Effector CD8-positive, alpha-beta T cell (primary cell): ENCODE measurements around the gene SYCE1L.
"Not testable (repeated sequence)": the region's sequence is repeated elsewhere in the genome, so short reads cannot be mapped to it uniquely, and the experiment has no call there.

Experiments
- DNase-seq: peaks from one replicate; lab custom pipeline; 2025; lab: John Stamatoyannopoulos, UW
- total RNA-seq, 4 experiments: gene quantifications; one replicate each; lab custom pipeline; 2026; lab: John Stamatoyannopoulos, UW

The SYCE1L gene, protein sequence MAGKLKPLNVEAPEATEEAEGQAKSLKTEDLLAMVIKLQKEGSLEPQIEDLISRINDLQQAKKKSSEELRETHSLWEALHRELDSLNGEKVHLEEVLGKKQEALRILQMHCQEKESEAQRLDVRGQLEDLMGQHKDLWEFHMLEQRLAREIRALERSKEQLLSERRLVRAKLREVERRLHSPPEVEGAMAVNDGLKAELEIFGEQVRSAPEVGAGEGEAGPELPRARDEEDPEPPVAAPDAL
- total RNA-seq: 3.3 to 4.5 (median 3.8) reads per million in 4 experiments

DNA sequence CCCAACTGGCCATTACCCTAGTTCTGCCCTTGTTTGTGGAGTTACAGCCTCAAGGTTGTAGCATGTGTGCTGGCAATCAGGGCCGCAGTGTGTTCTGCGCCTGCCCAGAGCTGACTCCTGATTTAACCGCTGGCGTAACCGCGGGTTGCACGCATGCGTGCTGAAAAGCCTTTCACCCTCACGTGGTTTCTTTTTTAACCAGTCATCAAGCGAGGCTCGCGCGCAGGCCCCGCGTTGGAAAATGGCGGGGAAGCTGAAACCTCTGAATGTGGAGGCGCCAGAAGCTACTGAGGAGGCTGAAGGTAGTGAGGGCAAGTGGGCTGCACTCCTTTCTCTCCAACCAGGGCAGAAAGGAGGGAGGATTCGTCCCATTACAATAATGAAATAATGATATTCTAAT lies at the start of gene SYCE1L:
TSS of gene SYCE1L (plus strand) at position 198 of the 400 bp plus-strand sequence. CDS start at position 242, 44 bp downstream.
- DNase-seq: no peak

DNA sequence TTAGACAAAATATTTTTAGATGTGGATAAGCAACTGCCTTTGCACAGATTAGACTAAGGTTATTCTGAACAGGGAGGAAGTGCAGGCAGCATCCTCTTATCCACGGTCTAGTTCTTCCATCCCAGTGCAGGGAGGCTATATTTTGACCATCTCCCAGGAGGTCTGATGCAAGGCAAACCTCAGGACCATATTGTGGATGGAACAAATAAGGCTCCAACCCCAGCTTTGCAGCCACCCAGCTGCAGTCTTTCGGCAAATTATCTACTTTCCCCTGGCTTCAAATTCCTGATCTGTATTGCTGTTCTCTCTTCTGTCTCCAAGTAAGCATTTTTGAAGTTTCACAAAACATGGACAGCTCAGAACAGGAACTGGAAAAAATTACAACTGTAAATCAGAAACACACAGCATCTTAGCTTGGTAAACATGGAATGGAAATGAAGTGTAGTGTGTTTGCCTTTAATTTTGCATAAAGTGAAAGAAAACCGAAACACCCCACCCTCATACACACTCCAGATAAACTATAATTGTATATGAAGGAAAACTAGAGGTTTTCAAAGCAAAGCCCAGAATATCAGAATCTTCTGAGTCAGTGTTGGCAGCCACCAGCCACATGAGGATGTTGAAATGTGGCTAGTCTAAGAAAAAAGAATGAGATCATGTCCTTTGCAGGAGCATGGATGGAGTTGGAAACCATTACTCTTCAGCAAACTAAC lies 41.7 kb upstream of the SYCE1L start:
- no peak for DNase-seq

DNA sequence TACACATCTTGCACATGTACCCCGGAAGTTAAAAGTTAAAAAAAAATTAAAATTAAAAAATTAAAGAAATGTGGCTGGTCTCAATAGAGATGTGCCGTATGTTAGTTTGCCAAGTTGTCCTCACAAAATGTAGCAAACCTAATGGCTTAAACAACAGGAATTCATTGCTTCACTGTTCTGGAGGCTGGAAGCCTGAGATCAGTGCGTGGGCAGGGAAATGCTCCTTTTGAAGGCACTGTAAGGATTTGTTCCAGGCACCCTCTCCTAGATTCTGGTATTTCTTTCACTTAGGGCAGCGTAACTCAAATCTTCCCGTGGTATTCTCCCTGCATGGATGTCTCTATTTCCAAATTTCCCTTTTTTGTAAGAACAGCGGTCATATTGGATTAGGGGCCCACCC lies 40.9 kb upstream of the SYCE1L start:
- DNase-seq: no peak

DNA sequence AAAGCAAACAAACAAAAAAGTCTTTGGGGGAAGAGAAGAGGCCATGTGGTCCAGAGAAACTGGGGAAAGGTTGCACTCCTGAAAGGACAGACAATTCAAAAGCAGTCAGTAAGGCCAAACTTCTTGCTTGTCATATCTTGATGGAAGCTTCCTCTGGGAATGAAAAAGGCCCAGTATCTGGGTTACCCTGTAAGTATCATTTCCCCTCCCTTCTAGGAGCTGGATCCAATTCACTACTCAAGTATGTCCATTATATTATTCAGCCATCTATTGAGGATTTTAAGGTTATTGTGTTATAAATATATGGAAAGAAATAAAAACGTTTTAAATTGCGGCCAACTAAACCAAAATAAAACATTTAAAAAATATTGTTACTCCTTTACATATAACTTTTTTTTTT lies 34.2 kb upstream of the SYCE1L start:
- DNase-seq: no peak

DNA sequence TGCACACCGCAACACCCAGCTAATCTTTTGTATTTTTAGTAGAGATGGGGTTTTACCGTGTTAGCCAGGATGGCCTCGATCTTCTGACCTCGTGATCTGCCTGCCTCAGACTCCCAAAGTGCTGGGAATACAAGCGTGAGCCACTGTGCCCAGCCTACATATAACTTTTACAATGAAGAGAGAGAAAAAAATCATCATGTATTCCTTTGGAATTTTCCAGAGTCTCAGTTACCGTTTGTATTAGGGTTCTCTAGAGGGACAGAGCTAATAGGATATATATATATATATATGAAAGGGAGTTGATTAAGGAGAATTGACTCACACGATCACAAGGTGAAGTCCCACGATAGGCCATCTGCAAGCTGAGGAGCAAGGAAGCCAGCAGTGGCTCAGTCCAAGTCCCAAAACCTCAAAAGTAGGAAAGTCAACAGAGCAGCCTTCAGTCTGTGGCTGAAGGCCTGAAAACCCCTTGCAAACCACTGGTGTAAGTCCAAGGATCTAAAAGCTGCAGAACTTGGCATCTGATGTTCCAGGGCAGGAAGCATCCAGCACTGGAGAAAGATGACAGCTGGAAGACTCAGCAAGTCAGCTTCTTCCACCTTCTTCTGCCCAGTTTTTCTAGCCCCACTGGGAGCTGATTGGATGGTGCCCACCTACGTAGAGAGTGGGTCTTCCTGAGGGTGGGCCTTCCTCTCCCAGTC lies 33.5 kb upstream of the SYCE1L start:
- not testable (repeated sequence) for DNase-seq

DNA sequence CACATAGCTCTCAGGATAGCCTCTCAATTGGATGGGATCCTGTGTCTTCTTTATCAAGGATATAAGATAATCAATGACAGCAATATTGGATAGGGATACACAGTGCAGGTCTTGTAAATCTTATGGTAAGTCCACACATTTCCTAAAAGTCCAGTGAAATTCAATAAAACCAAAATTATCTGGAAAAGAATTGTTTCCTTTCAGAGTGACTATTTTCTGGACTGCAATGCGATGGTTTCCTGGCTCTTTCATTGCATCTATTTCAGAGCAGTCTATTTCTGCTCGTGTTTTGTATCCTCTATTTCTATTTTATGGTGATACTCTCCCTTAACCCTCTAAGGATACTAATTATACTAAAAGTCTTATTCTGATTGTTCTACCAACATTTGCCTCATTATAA lies 32.5 kb upstream of the SYCE1L start:
- DNase-seq: no peak

DNA sequence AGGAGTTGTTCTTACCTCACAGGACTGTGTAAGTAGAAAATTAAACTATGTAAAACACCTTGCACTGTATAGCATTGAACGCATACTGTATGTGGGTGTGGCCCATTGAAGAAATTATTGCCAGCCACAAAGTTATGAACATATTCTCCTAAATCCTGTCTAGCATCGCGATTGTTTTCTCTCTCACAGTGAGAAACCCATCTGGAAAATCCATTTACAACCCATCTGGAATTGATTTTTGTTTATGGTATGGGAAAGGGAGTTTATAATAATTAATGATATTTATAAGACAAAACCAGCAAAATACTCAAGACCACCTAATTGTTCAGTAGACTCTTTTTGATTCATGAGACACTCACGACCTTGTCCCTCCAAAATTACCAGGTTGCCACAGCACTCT lies 30.3 kb upstream of the SYCE1L start:
- DNase-seq: no peak

DNA sequence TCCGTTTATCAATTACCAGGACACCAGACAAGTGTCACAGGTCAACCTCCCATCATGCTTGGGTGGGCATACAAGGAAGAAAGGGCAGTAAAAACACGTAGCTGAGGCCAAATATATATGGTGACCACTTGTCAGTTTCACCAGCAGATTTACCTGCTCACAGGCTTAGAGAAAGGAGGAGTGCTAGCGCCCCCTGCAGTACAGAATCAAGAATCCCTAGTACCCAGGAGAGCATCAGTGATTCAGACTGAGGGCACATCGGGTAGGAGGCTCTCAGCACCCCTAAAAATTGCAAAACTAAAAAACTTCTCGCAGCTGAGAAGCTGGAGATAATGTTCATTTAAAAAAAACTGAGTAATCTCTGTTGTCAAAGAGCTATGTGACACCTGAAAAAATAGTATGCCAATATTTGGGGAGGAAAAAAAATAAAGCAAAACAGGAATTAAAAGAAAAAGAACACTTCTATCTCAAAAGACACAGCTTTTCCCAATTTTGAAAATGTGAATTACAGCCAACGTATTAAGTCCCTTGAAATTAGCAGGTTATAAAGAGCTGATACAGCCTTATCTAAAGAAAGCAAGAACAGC lies 29.5 kb upstream of the SYCE1L start:
- DNase-seq: no peak

DNA sequence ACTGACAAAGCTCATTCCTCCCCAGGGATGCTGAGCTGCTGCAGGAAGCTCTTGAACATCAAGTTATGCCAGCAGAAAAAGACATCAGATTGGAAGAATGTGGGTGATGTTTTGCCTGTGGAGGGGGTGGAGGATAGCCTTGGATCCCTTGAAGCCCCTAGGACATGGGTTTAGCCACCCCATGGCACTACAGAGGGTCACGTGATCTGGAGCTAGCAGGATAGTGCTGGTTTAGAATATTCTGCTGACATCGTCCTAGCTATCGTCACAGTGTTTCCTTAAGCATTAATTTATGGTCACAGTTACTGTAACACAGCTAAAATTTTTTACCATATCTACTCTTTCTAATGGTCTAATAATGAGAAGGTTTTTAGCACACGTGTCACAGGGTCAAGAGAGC lies 28.4 kb upstream of the SYCE1L start:
- DNase-seq: no peak

DNA sequence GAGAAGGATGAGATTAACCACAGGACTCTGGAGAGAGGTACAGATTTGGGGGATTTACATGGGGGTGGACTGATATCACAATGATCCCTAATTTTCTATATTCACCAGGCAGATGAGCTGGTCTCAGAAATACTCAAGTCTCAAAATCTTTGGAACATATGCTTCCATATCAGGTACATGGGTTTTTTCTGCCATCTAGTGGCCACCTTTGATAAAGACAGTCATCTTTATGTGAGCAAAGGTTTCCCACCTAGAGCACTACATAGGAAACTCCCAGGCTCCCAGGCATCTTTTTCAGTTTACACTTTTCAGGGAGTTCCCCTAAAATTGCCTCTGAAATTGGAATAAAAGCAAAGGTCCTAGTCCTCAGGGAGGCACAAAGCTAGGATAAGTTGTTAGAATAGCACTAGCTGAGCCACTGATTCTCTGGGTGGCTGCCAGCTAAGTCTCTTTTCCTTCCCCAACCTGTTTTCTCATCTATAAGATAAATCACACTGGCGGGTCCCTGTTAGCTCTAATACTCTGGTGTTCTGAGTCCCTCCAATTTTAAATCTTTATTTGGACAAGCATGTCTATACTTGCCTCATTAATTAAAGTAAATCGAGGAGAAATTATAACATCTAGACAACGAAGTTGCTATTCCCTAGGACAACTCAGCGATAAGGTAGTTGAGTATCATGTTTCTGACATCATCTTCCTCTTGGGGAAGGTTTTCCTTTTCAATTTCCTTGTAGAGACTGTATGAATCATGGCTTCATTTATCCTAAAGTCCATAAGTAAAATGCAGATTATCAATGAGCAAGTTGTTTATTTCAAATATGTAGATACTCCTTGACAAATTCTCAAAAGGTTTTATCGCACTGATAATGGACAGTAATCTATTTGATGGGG lies 27.2 kb upstream of the SYCE1L start:
- DNase-seq: no peak

DNA sequence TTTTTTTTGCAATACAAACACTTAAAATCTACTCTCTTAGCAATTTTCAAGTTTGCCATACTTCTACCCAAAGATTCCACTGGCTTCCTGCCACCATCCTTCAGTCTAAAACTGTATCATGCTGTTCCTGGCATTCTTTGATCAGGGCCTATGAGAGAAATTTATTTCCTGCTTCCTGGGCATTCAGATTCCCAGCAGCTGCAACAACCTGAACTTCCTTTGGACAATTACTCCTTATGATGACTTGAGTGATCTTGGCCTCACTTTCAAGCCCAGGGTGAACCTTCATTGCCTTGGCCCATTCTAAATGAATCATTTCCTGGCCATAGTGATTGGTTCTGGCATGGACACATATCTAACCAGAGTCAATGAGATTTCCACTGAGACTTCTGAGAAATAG lies 26.3 kb upstream of the SYCE1L start:
- DNase-seq: no peak

DNA sequence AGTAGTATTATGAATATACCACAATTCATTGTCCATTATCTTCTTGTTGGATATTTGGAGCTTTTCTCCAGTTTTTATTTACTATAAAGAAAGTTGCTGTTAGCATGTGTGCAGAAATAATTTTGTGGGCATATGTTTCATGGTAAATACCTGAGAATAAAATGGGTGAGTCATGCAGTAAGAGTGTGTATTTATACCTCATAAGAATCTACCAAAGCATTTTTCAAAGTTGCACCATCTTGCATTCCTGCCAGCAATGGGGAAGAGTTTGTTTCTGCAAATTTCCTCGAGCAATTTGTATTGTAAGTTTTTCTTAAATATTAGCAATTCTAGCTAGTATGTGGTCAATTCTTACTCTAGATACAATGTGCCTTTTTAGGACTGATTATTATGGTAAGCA lies 16.1 kb upstream of the SYCE1L start:
- no peak for DNase-seq

DNA sequence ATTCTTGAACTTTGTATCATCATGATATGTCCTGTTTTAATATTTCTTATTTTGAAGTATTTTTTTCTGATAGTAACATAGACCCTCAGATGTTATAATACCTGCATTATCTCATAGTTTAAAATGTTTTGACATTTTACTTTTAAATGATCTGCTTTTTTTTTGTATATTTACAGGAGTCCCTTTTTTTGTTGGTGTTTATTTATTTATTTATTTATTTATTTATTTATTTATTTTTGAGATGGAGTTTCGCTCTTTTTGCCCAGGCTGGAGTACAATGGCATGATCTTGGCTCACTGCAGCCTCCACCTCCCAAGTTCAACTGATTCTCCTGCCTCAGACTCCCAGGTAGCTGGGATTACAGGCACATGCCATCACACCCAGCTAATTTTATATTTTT lies 12.9 kb upstream of the SYCE1L start:
- not testable (repeated sequence) for DNase-seq

DNA sequence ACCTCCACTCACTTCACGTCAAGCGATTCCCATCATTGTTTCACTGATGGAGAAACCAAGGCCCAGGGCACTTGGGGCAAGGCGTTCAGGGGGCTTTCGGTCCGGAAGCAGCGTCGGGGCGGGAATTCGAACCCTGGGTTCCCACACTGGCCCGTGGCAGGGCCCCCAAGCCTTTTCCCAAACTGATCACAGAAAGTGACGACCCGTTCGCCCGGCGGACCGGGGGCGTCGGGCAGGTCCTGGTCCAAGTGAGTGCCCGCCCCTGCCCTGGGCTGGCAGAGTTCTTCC lies 9.1 kb upstream of the SYCE1L start:
- DNase-seq: no peak

DNA sequence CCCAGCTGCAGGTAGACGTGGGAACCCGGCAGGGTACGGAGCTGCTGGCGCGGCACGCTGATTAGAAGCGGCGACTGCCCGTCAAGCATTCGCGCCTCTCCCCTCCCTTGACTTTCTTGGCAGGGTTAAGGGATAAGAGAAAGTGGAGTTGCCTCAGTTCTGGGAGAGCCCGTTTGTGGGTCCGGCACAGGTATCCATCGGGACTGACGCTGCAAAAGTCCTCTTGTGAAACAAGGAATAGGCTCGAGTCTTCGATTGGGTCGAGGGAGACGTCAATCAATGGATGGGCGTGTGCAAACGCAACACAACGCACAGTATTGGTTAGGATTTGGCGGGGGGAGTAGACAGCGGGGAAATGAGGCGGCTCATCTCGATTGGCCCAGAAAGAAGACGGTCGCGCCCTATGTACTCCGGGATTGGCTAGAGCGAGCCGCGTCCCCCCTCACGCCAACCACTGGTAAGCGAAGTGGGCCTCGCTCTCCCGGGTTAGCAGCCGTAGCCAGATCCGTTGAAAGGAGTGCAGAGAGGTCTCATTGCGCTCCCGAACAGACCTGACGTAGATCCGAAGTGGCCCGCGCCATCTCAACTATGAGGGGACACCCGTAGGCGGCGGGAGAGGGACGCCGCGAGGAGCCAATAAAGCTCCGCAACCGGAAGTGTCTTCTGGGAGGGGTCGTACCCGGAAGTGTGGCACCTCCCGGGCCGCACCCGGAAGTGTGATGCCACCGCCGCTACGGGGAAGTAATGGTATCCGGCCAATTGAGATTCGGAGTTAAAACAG lies 8.5 kb upstream of the SYCE1L start, which contains the start of gene MON1B:
TSS of gene MON1B (plus strand) at position 713 of the 781 bp plus-strand sequence. CDS start 296 bp downstream, outside the sequence.
- peak; percentile 91 for DNase-seq

DNA sequence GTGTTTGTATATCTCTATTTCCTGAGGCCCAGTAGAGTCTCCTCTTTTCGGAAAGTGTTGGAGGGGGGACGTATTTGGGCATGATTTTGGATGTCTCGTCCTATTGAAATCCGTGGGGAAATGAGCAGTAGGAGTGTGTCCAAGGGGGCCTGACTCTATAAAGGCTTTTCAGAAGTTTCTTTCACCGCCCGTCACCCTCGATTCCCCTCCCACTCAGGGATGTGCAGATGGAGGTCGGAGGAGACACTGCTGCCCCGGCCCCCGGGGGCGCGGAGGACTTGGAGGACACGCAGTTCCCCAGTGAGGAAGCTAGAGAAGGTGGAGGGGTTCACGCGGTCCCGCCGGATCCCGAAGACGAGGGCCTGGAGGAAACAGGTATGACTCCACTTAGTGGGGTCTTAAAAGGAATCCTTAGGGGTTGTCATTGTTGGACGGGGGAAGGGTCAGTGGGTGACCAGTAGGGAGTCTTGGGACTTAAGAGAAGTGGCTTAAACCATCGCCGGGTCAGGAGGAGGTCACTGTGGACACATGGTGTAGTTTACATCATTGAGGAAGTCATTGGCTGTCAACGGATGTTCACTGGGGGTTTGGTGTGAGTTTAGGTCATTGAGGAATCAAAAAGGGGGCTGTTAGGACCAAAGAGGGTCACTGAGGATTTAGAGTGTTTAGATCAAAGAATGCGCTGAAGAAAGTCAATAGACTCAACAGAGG lies 7.8 kb upstream of the SYCE1L start:
- DNase-seq: no peak

DNA sequence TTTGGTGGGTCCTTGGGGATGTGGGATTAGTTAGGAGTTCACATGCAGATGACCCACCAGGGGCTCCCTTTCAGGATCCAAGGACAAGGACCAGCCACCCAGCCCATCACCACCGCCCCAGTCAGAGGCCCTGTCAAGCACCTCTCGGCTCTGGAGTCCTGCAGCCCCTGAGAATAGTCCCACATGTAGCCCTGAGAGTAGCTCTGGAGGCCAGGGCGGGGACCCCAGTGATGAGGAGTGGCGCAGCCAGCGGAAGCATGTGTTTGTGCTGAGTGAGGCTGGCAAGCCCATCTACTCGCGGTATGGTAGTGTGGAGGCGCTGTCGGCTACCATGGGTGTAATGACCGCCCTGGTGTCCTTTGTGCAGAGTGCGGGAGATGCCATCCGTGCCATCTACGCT lies 5.8 kb upstream of the SYCE1L start:
- no peak for DNase-seq

DNA sequence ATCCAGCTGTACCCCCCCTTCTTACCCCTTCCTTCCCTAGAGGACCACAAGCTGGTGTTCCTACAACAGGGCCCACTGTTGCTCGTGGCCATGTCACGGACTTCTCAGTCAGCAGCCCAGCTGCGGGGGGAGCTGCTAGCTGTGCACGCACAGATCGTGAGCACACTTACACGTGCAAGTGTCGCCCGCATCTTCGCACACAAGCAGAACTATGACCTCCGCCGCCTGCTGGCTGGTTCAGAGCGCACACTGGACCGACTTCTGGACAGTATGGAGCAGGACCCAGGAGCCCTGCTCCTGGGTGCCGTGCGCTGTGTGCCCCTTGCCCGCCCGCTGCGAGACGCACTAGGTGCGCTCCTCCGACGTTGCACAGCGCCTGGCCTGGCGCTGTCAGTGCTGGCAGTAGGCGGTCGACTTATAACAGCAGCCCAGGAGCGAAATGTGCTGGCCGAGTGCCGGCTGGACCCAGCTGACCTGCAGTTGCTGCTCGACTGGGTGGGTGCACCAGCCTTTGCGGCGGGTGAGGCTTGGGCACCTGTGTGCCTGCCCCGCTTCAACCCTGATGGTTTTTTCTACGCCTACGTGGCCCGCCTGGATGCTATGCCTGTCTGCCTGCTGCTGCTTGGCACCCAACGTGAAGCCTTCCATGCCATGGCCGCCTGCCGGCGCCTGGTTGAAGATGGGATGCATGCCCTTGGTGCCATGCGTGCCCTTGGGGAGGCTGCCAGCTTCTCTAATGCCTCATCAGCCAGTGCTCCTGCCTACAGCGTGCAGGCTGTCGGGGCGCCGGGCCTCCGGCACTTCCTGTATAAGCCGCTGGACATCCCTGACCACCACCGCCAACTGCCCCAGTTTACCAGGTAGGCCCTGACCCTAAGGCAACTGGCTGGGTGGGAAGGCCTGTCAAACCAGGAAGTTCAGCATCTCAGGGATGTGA lies 4.6 kb upstream of the SYCE1L start:
- no peak for DNase-seq

DNA sequence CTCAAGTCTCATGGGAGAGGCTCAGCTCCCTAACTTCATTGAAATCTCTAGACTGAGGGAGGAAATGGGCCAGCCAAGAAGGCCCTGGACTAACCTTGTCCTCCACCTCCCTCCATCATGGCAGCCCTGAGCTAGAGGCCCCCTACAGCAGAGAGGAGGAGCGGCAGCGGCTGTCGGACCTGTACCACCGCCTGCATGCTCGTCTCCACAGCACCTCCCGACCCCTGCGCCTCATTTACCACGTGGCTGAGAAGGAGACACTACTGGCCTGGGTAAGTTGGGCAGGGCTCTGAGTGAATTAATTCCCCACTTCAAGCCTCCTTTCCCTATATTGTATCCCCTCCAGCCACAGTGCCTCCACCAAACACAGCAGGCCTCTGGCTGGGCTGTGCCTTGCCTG lies 3.8 kb upstream of the SYCE1L start:
- no peak for DNase-seq
